Measurements from ENCODE around the gene OSM. TPM values are rescaled to one million over a fixed set of nuclear protein-coding genes. Genes with fewer than 3 reads are reported as not detected.
A peak's percentile ranks its signal among the peaks of the same experiment; 100 is the strongest.

Gene OSM
- total RNA-seq, 1 experiment from 2014 or later = not detected

DNA sequence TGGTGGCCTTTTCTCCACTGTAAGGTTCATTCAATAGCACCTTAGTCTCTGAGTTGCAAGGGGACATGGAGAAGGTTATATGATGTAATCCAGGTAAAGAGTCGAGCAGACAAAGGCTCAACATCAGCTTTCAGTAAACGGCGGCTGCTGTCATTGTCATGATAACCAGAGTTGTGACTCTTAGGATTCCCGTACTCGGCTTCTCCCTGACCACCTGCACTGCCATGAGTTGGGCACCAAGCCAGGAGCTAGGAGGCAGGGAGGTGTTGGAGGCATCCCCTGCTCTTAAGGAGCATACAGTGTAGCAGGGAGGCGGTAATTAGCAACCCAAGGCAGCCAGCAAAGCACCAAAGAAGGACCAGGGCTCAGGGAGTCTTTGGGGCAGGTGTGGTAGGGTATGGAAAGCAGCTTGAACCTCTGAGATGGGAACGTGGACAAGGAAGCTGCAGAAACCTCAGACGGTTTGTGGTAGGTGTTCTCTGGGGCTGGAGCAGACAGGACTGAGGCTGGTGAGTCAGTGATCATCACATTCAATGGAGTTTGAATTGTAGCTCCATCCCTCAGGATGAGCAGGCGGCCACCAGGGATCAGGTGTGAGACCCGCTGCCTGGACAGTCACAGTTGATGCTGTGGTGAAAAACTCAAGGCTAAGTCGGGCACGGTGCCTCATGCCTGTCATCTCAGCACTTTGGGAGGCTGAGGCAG, 51.8 kb downstream of the OSM start:
- intact Hi-C loops (cut with micrococcal nuclease) = no loop called here
- no peaks in the 10 kb centered on the region for H3K36me3 ChIP-seq (ENCODE audit: low read depth, low read length)
- no peak for ATAC-seq
- H3K9me2 ChIP-seq (replicated peaks; ENCODE audit: low read length) = no peaks in the 10 kb centered on the region
- DNase-seq = no peak
- H4K20me1 ChIP-seq (ENCODE audit: low read length) = no peaks in the 10 kb centered on the region
- ChIA-PET POLR2A (ENCODE audit: unreplicated experiment) (no interaction called here), CTCF (no interaction called here)
- H3K27ac ChIP-seq (ENCODE audit: low read length) = peak overlapping the region; percentile 100
- no peak overlapping the region; the same call in 1 of the 2 replicates for H3K9ac ChIP-seq (ENCODE audit: low read length)
- peaks cover 11% of the 10 kb centered on the region for H3F3A ChIP-seq (ENCODE audit: low read length, unreplicated experiment)
- H3K79me2 ChIP-seq (ENCODE audit: low read length) = no peaks in the 10 kb centered on the region
- peaks cover 44% of the 10 kb centered on the region for H3K4me1 ChIP-seq (ENCODE audit: insufficient read depth, low read length)
- H2AFZ ChIP-seq (ENCODE audit: low read length) = no peak overlapping the region
- H3K9me3 ChIP-seq (ENCODE audit: low read length) = no peaks in the 10 kb centered on the region
- H3K4me3 ChIP-seq (ENCODE audit: low read length) = no peak overlapping the region
- no peaks in the 10 kb centered on the region for H3K27me3 ChIP-seq (ENCODE audit: low read length)
- no peak overlapping the region for H3K4me2 ChIP-seq (ENCODE audit: low read length)
- TF ChIP-seq EZH2 (IDR thresholded peaks at IDR 0.05; ENCODE audit: low read length, unreplicated experiment) = no peak
- no peak for TF ChIP-seq EZH2phosphoT487 (IDR thresholded peaks at IDR 0.05; ENCODE audit: borderline replicate concordance, low read length)
- TF ChIP-seq, protein P1, sequence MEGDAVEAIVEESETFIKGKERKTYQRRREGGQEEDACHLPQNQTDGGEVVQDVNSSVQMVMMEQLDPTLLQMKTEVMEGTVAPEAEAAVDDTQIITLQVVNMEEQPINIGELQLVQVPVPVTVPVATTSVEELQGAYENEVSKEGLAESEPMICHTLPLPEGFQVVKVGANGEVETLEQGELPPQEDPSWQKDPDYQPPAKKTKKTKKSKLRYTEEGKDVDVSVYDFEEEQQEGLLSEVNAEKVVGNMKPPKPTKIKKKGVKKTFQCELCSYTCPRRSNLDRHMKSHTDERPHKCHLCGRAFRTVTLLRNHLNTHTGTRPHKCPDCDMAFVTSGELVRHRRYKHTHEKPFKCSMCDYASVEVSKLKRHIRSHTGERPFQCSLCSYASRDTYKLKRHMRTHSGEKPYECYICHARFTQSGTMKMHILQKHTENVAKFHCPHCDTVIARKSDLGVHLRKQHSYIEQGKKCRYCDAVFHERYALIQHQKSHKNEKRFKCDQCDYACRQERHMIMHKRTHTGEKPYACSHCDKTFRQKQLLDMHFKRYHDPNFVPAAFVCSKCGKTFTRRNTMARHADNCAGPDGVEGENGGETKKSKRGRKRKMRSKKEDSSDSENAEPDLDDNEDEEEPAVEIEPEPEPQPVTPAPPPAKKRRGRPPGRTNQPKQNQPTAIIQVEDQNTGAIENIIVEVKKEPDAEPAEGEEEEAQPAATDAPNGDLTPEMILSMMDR (conservative IDR thresholded peaks at IDR 0.05; ENCODE audit: low read depth, low read length) = no peak
- no TSS peak for BruUV-seq (replicated peaks)

DNA sequence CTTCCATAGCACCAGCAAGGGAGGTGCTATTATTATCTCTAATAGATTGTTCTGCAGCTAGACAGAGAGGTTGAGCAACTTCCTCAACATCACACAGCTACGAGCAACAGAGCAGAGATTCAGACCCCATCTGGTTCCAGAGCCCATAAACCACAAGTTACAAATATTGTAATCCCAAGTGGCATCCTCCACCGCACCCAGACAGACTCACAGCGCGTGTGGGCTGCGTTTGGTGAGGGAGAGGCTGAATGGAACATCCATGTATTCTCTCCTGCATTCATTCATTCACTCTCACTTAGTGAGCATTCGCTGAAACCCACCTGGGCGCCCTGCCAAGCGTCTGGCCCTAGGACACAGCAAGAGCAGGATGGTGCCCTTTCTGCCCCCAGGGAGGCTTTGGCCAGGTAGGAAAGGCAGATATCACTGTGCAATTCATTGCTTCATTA, 53.6 kb downstream of the OSM start:
- H4K20me1 ChIP-seq (ENCODE audit: low read length) = no peaks in the 10 kb centered on the region
- no peak overlapping the region for H3K4me3 ChIP-seq (ENCODE audit: low read length)
- BruUV-seq (replicated peaks) = no TSS peak
- H3K27me3 ChIP-seq (ENCODE audit: low read length) = no peaks in the 10 kb centered on the region
- peaks cover 62% of the 10 kb centered on the region for H3K4me1 ChIP-seq (ENCODE audit: insufficient read depth, low read length)
- ChIA-PET CTCF (interaction anchor here (0.7 kb wide), 2 partner anchors 27 to 105 kb away, joined by 3 read pairs; no protein-coding TSS in a partner anchor), POLR2A (ENCODE audit: unreplicated experiment) (interaction anchor here (0.5 to 1.2 kb wide), 5 partner anchors 10 to 30 kb away, joined by 3 to 14 read pairs (median 5); no protein-coding TSS in a partner anchor)
- no peaks in the 10 kb centered on the region for H3K9me2 ChIP-seq (replicated peaks; ENCODE audit: low read length)
- no peaks in the 10 kb centered on the region for H3K36me3 ChIP-seq (ENCODE audit: low read depth, low read length)
- peaks cover 11% of the 10 kb centered on the region for H3F3A ChIP-seq (ENCODE audit: low read length, unreplicated experiment)
- intact Hi-C loops (cut with micrococcal nuclease) = loop anchor here (2.0 kb wide), 1 partner anchor 16 kb away; no protein-coding TSS in a partner anchor
- peak overlapping the region; percentile 52 for H3K4me2 ChIP-seq (ENCODE audit: low read length)
- no peak for TF ChIP-seq EZH2 (IDR thresholded peaks at IDR 0.05; ENCODE audit: low read length, unreplicated experiment)
- TF ChIP-seq, protein P1 (conservative IDR thresholded peaks at IDR 0.05; ENCODE audit: low read depth, low read length) = no peak
- no peak for TF ChIP-seq EZH2phosphoT487 (IDR thresholded peaks at IDR 0.05; ENCODE audit: borderline replicate concordance, low read length)
- H3K79me2 ChIP-seq (ENCODE audit: low read length) = 0 out of 2 replicates have a peak, but pooled peaks cover 5% of the 10 kb centered on the region
- H3K9ac ChIP-seq (ENCODE audit: low read length) = peak overlapping the region; percentile 96
- peak overlapping the region; percentile 100 for H3K27ac ChIP-seq (ENCODE audit: low read length)
- DNase-seq (peak; percentile 66), ATAC-seq (no peak; the same call in 1 of the 2 replicates)
- H3K9me3 ChIP-seq (ENCODE audit: low read length) = no peaks in the 10 kb centered on the region
- no peak overlapping the region for H2AFZ ChIP-seq (ENCODE audit: low read length)

Other genes starting within 250 kb of the OSM start
- not detected in 2 replicates for gene HORMAD2, start 186.4 kb downstream of the OSM start, total RNA-seq (2014; rRNA removed)
- 64.1 and 71.6 TPM in 2 replicates for gene LIF, start 20.1 kb downstream of the OSM start, total RNA-seq (2014; rRNA removed)
- gene CASTOR1, start 22.7 kb upstream of the OSM start, total RNA-seq (2014; rRNA removed) = 4.2 and 6.1 TPM in 2 replicates
- 12.6 and 19.5 TPM in 2 replicates for gene TBC1D10A, start 60.1 kb upstream of the OSM start, total RNA-seq (2014; rRNA removed)
- 59.2 and 69.3 TPM in 2 replicates for gene SF3A1, start 90.0 kb upstream of the OSM start, total RNA-seq (2014; rRNA removed)
- gene CCDC157, start 90.2 kb upstream of the OSM start, total RNA-seq (2014; rRNA removed) = 1.5 and 3.5 TPM in 2 replicates
- 22.6 and 25.2 TPM in 2 replicates for gene RNF215, start 120.6 kb upstream of the OSM start, total RNA-seq (2014; rRNA removed)
- gene SEC14L2, start 130.2 kb upstream of the OSM start, total RNA-seq (2014; rRNA removed) = 9.7 and 16.8 TPM in 2 replicates
- 59.3 and 65.7 TPM in 2 replicates for gene MTFP1, start 158.9 kb upstream of the OSM start, total RNA-seq (2014; rRNA removed)
- not detected in 2 replicates for gene SEC14L3, start 205.2 kb upstream of the OSM start, total RNA-seq (2014; rRNA removed)
- gene SEC14L4, start 238.8 kb upstream of the OSM start, total RNA-seq (2014; rRNA removed) = 2.9 and 3.9 TPM in 2 replicates